Bone marrow (tissue), 2 donors: ENCODE measurements around the gene ZNF23.
A peak's percentile ranks its signal among the peaks of the same experiment; 100 is the strongest.

ENCODE experiments used
- DNase-seq, 2 donors: peaks; one replicate each; lab custom pipeline; 2025; lab: John Stamatoyannopoulos, UW

ZNF23 gene

GRCh38 chr16:71426069-71426879 is 35.8 kb downstream of the ZNF23 start:
- no peak for DNase-seq

- no peak for DNase-seq
Observed at GRCh38 chr16:71425746-71426068, 36.3 kb downstream of the ZNF23 start.

- no peak for DNase-seq
Observed at GRCh38 chr16:71424626-71425025, 37.4 kb downstream of the ZNF23 start.

- no peak for DNase-seq
Observed at GRCh38 chr16:71423865-71424264, 38.2 kb downstream of the ZNF23 start.

- no peak for DNase-seq
Observed at GRCh38 chr16:71423016-71423415, 39.0 kb downstream of the ZNF23 start.

- DNase-seq, result no peak
Observed at GRCh38 chr16:71421911-71422310, 40.1 kb downstream of the ZNF23 start.

- no peak for DNase-seq
Observed at GRCh38 chr16:71414038-71414437, 48.0 kb downstream of the ZNF23 start.

GRCh38 chr16:71413341-71413740 is 48.7 kb downstream of the ZNF23 start:
- no peak for DNase-seq

GRCh38 chr16:71412270-71413160 is 49.5 kb downstream of the ZNF23 start:
- peak; percentile 5 to 14 for DNase-seq

- no peak for DNase-seq
Observed at GRCh38 chr16:71410146-71410545, 51.9 kb downstream of the ZNF23 start.

GRCh38 chr16:71409011-71409775 is 52.9 kb downstream of the ZNF23 start:
- no peak for DNase-seq

GRCh38 chr16:71408536-71408935 is 53.5 kb downstream of the ZNF23 start:
- no peak for DNase-seq

- DNase-seq, result no peak
Observed at GRCh38 chr16:71407731-71408130, 54.3 kb downstream of the ZNF23 start.

- no peak for DNase-seq
Observed at GRCh38 chr16:71406724-71407123, 55.3 kb downstream of the ZNF23 start.

- DNase-seq, result no peak
Observed at GRCh38 chr16:71406316-71406715, 55.7 kb downstream of the ZNF23 start.

- DNase-seq, result no peak
Observed at GRCh38 chr16:71404364-71404763, 57.7 kb downstream of the ZNF23 start.

GRCh38 chr16:71402674-71403073 is 59.4 kb downstream of the ZNF23 start:
- no peak for DNase-seq

- DNase-seq, result no peak
Observed at GRCh38 chr16:71402007-71402406, 60.0 kb downstream of the ZNF23 start.

GRCh38 chr16:71399801-71400563 is 62.1 kb downstream of the ZNF23 start:
- no peak for DNase-seq
